Measurements from ENCODE around the gene PLA2G4B.

DNA sequence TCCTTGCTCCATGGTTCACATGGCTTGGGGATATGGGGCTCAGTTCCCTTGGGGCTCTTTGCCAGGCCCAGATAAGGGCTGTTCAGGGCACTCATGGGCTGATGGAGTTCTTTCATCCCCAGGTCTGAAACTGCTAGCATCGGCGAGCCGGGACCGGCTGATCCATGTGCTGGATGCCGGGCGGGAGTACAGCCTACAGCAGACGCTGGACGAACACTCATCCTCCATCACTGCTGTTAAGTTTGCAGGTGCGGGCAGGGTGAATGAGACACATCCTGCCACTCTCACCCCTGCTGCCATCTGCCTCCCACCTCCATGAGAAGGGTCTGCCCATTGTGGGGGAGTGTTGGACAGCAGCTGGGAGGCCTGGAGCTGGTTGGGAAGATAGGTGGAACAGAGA lies 21.9 kb upstream of the PLA2G4B start:
- TF ChIP-seq ESRRA (CRISPR knock-in tag; IDR thresholded peaks at IDR 0.05; ENCODE audit: borderline replicate concordance) (no peak), EMX1 (CRISPR knock-in tag; IDR thresholded peaks at IDR 0.05) (no peak), FOXP1 (CRISPR knock-in tag; IDR thresholded peaks at IDR 0.05; ENCODE audit: borderline replicate concordance) (no peak), TEAD1 (CRISPR knock-in tag; IDR thresholded peaks at IDR 0.05) (no peak), ZNF263 (CRISPR knock-in tag; IDR thresholded peaks at IDR 0.05; ENCODE audit: low read depth) (no peak)
- TF ChIP-seq, protein P1, sequence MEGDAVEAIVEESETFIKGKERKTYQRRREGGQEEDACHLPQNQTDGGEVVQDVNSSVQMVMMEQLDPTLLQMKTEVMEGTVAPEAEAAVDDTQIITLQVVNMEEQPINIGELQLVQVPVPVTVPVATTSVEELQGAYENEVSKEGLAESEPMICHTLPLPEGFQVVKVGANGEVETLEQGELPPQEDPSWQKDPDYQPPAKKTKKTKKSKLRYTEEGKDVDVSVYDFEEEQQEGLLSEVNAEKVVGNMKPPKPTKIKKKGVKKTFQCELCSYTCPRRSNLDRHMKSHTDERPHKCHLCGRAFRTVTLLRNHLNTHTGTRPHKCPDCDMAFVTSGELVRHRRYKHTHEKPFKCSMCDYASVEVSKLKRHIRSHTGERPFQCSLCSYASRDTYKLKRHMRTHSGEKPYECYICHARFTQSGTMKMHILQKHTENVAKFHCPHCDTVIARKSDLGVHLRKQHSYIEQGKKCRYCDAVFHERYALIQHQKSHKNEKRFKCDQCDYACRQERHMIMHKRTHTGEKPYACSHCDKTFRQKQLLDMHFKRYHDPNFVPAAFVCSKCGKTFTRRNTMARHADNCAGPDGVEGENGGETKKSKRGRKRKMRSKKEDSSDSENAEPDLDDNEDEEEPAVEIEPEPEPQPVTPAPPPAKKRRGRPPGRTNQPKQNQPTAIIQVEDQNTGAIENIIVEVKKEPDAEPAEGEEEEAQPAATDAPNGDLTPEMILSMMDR (IDR thresholded peaks at IDR 0.05) = no peak
- TF ChIP-seq, protein P2, sequence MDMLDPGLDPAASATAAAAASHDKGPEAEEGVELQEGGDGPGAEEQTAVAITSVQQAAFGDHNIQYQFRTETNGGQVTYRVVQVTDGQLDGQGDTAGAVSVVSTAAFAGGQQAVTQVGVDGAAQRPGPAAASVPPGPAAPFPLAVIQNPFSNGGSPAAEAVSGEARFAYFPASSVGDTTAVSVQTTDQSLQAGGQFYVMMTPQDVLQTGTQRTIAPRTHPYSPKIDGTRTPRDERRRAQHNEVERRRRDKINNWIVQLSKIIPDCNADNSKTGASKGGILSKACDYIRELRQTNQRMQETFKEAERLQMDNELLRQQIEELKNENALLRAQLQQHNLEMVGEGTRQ (CRISPR knock-in tag; IDR thresholded peaks at IDR 0.05) = no peak
- TF ChIP-seq, protein P3, sequence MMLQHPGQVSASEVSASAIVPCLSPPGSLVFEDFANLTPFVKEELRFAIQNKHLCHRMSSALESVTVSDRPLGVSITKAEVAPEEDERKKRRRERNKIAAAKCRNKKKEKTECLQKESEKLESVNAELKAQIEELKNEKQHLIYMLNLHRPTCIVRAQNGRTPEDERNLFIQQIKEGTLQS (CRISPR knock-in tag; conservative IDR thresholded peaks at IDR 0.05) = no peak
- TF ChIP-seq, protein P4, sequence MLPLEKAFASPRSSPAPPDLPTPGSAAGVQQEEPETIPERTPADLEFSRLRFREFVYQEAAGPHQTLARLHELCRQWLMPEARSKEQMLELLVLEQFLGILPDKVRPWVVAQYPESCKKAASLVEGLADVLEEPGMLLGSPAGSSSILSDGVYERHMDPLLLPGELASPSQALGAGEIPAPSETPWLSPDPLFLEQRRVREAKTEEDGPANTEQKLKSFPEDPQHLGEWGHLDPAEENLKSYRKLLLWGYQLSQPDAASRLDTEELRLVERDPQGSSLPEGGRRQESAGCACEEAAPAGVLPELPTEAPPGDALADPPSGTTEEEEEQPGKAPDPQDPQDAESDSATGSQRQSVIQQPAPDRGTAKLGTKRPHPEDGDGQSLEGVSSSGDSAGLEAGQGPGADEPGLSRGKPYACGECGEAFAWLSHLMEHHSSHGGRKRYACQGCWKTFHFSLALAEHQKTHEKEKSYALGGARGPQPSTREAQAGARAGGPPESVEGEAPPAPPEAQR (CRISPR knock-in tag; IDR thresholded peaks at IDR 0.05) = no peak
